ENCODE data around the gene SLX4IP. TPM values are rescaled to one million over a fixed set of nuclear protein-coding genes. Genes with fewer than 3 reads are reported as not detected.
"Not testable (repeated sequence)": the region's sequence is repeated elsewhere in the genome, so short reads cannot be mapped to it uniquely, and the experiment has no call there.

The SLX4IP gene
- total RNA-seq: 1 to 10 TPM; 5.7 to 9.7 (median 7.7) TPM
- long read RNA-seq, donor 1, partial matches to known transcripts: 1 of 2 reads
- long read RNA-seq, donor 1, other reads (novel, unspliced or antisense): 1 of 2 reads
- long read RNA-seq, donor 2, full-length matches to known transcripts: 1 of 4 reads
- long read RNA-seq, donor 2, partial matches to known transcripts: 0 of 4 reads
- long read RNA-seq, donor 2, other reads (novel, unspliced or antisense): 3 of 4 reads

DNA sequence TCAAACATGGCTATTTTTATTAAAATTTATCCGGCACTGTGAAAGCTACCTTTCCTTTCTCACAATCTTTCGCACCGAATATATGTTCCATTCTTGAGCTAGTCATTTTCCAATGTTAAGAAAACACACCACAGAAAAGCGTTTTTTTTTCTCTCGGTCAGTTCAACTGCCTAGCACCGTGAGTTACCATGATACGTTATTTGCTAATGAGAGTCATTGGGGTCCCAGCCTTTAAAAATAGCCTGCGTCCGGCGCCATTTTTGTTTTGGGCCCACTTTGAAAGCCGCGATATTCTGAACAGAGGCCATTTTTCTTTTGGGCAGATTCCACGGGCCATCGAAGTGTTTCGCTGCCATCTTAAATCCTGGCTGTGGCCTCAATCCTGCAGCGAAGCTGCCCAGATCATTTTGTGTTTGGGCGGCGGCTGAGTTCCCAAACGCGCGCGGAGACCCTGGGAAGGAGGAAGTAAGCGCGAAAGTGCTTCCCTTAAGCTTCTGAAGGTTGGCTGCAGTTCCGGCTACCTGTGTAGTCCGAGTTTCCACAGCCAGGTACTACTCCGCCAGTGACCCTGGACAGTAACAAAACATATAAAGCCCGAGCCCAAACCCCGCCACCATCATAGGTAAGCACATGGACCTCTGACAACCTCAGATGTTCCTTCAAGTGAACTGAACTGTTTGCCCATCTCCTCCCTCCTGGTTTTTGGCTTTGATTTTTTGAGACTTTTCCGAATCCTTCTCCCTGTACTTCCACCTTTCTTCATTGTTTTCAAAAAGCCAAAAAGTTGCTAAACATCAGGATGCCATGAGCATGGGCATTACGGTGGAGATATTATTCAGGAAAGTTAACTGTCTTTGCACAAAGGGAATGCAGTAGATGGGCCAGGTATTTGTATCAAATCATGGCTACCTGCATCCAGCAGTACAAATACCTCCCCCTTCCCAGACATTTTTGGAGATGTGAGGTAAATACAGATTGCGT, at the start of gene SLX4IP:
Gene SLX4IP, plus strand, starts transcription at position 474 of the 981 bp plus-strand sequence. CDS start 22,900 bp downstream, outside the sequence.
- TF ChIP-seq, protein P1, sequence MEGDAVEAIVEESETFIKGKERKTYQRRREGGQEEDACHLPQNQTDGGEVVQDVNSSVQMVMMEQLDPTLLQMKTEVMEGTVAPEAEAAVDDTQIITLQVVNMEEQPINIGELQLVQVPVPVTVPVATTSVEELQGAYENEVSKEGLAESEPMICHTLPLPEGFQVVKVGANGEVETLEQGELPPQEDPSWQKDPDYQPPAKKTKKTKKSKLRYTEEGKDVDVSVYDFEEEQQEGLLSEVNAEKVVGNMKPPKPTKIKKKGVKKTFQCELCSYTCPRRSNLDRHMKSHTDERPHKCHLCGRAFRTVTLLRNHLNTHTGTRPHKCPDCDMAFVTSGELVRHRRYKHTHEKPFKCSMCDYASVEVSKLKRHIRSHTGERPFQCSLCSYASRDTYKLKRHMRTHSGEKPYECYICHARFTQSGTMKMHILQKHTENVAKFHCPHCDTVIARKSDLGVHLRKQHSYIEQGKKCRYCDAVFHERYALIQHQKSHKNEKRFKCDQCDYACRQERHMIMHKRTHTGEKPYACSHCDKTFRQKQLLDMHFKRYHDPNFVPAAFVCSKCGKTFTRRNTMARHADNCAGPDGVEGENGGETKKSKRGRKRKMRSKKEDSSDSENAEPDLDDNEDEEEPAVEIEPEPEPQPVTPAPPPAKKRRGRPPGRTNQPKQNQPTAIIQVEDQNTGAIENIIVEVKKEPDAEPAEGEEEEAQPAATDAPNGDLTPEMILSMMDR (IDR thresholded peaks at IDR 0.05): no peak
- peaks cover 6% of the 10 kb centered on the region for H3K36me3 ChIP-seq (ENCODE audit: low read depth)
- intact Hi-C loops (cut with DNase I, micrococcal nuclease): no loop called here
- peak within 1 kb of the TSS; percentile 87 for H3K4me3 ChIP-seq
- ATAC-seq (peak; percentile 79), DNase-seq (peak; percentile 93 to 95 (median 94))
- H3K4me1 ChIP-seq (ENCODE audit: low read depth): peaks cover 31% of the 10 kb centered on the region
- H3K9me3 ChIP-seq: no peaks in the 10 kb centered on the region

DNA sequence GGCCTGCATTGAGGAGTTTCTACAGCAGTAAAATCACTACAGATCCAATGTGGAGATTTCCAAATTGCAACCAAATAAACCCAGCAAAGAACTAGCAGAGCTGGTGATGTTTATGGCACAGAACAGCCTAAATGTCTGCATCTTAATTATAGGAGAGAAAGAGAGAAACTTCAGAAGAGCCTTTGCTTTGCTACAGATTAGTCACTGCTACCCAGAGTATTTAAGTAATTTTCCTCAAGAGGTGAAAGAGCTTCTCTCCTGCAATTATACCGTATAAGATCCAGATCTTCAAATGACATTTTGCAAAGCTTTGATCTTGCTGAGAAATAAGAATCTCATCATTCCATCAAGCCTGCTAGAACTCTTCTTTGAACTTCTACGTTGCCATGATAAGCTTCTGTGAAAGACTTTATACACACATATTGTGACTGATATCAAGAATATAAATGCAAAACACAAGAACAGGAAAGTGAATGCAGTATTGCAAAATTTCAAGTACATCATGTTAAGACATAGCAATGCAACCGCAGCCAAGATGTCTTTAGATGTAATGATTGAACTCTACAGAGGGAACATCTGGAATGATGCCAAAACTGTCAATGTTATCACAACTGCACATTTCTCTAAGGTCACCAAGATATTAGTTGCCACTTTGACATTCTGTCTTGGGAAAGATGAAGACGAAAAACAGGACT, 49.1 kb upstream of the SLX4IP start:
- ATAC-seq: no peak
- no peak for DNase-seq
- H3K36me3 ChIP-seq (ENCODE audit: low read depth): no peaks in the 10 kb centered on the region
- no peak overlapping the region for H3K4me3 ChIP-seq
- TF ChIP-seq, protein P1 (IDR thresholded peaks at IDR 0.05): no peak
- no peaks in the 10 kb centered on the region for H3K4me1 ChIP-seq (ENCODE audit: low read depth)
- H3K9me3 ChIP-seq: no peaks in the 10 kb centered on the region
- intact Hi-C loops (cut with DNase I, micrococcal nuclease): no loop called here

DNA sequence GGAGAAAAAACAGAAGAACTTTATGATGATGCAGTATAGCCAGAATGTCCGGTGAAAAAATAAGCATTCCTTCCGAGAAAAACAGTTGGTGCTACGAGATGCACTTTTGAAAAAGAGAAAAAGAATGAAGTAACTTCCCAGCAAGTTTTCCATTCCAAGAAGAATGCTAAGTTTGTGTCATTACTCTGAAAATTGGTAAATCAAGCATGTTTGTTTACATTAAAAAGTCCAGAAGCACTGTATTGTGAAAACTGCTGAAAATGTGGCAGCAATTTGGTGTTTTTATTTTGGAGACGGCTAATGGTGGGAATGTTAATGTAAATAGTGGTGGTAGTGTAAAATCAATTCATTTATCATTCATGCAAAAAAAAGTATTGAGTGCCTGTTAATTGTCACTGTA, 47.4 kb upstream of the SLX4IP start:
- ATAC-seq (no peak), DNase-seq (no peak)
- H3K4me3 ChIP-seq: no peak overlapping the region
- TF ChIP-seq, protein P1 (IDR thresholded peaks at IDR 0.05): no peak
- no peaks in the 10 kb centered on the region for H3K36me3 ChIP-seq (ENCODE audit: low read depth)
- H3K4me1 ChIP-seq (ENCODE audit: low read depth): no peaks in the 10 kb centered on the region
- H3K9me3 ChIP-seq: no peaks in the 10 kb centered on the region
- intact Hi-C loops (cut with DNase I, micrococcal nuclease): no loop called here

DNA sequence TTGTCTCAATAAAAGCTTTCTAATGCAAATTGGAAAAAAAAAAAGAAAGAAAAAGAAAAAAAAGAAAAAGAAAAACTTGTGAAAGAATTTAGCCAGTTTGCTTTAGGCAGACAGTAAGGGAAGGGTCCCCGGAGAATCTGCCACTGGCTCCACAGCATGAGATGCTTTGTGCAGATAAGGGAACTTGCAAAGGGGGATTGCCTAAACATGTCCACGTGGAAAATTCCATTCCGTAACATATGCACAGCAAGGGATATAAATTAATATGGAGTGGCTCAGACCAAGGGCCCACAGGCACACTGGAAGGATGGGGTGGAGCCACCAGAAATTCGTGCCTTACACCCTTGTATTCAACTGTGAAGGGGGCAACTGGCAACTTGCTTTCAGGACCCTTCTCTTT, 46.5 kb upstream of the SLX4IP start:
- Histone ChIP-seq H3K9me3 (no peaks in the 10 kb centered on the region), H3K4me3 (no peak overlapping the region), H3K4me1 (ENCODE audit: low read depth) (no peaks in the 10 kb centered on the region), H3K36me3 (ENCODE audit: low read depth) (no peaks in the 10 kb centered on the region)
- ATAC-seq (no peak), DNase-seq (no peak)
- intact Hi-C loops (cut with DNase I, micrococcal nuclease): no loop called here
- TF ChIP-seq, protein P1 (IDR thresholded peaks at IDR 0.05): no peak

DNA sequence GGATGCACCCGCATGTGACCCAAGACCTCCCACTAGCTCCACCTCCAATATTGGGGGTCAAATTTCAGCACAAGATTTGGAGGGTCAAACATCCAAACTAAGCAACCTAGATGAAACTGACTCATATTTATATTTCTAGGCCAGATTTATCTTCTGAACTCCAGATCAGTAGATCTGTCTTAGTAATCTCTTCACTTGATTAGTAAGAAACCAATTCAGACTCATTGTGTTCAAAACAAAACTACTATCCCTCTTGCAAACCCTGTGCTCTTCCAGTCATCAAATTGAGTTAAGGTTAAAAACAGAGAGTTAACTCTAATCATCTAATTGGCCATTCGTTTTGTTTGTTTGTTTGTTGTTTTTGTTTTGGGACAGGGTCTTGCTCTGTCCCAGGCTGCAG, 44.4 kb upstream of the SLX4IP start:
- Histone ChIP-seq H3K4me1 (ENCODE audit: low read depth) (no peaks in the 10 kb centered on the region), H3K36me3 (ENCODE audit: low read depth) (no peaks in the 10 kb centered on the region), H3K9me3 (no peaks in the 10 kb centered on the region), H3K4me3 (no peak overlapping the region)
- TF ChIP-seq, protein P1 (IDR thresholded peaks at IDR 0.05): no peak
- DNase-seq (no peak), ATAC-seq (no peak)
- intact Hi-C loops (cut with DNase I, micrococcal nuclease): no loop called here

DNA sequence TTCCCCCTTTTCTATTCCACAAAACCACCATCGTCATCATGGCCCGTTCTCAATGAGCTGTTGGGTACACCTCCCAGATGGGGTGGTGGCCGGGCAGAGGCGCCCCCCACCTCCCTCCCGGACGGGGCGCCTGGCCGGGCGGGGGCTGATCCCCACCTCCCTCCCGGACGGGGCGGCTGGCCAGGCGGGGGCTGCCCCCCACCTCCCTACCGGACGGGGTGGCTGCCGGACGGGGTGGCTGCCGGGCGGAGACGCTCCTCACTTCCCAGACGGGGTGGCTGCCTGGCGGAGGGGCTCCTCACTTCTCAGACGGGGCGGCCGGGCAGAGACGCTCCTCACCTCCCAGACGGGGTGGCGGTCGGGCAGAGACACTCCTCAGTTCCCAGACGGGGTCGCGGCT, 40.4 kb upstream of the SLX4IP start:
- H3K4me1 ChIP-seq (ENCODE audit: low read depth); DNase-seq; ATAC-seq; H3K36me3 ChIP-seq (ENCODE audit: low read depth); H3K9me3 ChIP-seq; H3K4me3 ChIP-seq; intact Hi-C loops (cut with DNase I, micrococcal nuclease): not testable (repeated sequence)

Measured in mucosa of descending colon (tissue), 3 donors.